Glomerular visceral epithelial cell (primary cell): ENCODE measurements around the gene GPR107.

ENCODE experiments used
- DNase-seq: peaks from one replicate; pipeline ENCODE4 v3.0.0-alpha.2; 2016; ENCODE audit errors: extremely low spot score

The GPR107 gene

DNA sequence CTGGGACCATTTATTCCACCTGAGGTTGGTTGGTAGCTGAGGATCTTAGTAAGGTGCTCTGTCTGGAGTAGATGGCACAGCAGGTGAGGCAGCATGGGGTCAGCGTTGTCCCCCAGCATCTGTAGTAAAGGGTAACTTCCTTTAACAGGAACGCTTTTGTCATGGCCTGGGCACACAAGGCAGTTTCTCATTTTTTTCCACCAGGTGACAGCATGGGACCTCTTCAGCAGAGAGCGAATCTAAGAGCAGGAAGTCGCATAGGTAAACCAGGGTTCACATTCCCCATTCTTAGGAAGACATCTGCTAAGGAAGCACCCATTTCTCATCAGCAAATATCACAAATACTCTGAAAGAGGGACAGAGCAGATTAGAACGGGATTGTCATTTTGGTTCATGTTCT lies 56.5 kb downstream of the GPR107 start:
- DNase-seq = no peak

DNA sequence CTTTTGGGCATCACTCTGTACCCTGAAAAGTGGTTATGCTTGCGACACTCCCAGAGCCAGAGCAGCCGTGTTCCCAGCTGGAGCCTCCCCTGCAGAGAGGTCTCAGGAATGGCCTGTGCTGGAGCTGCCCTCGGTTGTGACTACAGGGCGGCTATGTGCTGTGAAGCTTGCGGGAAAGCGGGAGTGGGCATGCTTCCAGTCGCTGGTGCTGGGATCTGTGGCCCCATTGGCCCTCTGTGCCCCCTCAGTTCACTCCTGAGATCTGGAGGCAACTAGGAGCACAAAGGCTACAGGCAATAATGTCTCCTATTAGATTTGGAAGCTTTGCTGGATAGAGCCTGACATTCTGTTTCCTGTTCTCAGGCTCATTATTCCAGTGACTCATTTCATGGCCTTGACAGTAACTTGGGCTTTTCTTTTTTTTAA lies 56.9 kb downstream of the GPR107 start:
- DNase-seq = no peak

DNA sequence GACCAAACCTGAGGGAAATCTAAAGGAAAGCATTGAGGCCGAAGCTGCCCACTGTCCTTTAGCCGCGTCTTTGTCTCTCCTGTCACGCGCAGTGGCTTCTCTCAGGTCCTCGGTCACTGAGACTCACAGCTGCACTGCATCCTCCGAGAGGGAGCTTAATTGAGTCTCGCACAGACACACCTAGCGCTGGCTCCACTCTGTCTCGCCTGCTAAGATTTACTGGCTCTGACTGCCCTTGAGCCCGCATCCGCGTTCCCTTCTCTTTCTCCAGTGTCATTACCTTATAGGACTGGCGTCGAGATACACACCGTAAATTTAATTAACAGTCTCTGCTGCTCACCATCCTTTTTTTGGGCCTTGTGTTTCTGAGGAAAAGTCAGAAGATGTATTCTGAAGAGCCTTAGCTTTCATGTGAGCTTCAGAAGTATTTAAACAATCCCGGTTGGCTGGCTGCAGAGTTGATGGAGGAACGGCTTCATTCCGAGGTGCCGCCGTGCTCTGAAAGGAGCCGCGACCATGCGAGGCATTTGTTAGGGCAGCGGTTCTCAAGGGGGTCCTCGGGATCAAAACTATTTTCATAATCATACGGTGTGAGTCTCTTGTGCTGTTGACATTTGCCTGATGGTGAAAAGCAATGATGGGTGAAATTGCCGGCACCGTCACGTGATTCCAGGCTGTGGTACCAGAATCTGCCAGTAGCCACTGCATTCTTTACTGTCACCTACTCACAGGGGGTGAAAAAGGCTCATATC lies 58.3 kb downstream of the GPR107 start:
- DNase-seq = no peak

DNA sequence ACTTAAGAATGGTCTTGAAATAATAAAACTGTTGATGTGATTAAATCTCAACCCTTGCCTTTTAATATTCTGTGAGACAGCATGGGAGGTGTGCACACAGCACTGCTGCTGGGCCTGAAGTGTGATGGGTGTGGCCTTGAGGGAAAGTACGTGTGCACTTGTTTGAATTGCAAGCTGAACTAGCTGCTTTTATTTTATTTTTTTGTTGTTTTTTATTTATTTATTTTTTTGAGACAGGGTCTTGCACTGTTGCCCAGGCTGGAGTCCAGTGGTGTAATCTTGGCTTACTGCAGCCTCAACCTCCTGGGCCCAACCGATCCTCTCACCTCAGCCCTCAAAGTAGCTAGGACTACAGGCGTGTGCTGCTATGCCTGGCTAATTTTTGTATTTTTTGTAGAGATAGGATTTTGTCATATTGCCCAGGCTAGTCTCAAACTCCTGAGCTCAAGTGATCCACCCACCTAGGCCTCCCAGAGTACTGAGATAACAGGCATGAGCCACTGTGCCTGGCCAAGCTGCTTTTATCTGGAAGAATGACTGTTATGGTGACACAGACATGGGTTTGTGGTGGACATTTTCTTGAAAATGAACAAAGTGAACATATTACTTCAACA lies 58.9 kb downstream of the GPR107 start:
- DNase-seq = no peak

DNA sequence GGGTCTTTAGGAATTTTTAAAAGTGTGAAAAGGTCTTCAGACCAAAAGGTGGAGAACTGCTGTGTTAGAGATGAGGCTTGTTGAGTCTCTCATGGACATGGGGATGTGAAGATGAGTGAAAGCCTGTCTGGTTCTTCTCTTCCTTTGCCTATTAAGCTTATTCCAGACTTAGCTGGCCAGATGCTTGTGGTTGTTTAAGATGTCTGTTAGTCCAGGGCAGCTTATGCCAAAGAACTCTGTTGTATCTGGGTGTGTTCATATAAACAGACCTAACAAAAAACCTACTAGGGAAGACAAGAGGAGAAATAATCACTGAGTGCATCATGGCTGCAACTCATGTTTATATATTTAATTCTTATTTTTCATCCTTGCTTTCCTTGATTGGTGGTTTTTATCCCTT lies 61.0 kb downstream of the GPR107 start:
- DNase-seq = no peak

DNA sequence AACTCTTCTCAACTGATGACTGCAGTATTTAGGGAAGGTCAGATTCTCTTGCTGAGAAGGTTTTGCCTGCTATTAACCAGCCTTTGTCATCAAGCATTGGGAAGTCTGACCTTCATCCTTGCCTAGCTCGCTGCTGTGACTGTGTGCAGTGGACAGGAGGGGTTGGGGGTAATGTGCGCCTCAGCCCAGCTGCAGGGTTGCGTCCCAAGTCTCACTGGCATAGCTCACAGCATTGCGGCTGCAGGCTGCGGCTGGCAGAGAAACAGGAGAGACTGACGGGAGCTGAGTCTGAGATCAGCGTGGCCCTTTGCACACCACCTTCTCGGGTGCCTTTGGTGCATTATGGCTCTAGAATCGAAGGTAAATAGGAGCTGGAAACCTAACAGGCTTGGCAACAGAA lies 62.6 kb downstream of the GPR107 start:
- DNase-seq = no peak

DNA sequence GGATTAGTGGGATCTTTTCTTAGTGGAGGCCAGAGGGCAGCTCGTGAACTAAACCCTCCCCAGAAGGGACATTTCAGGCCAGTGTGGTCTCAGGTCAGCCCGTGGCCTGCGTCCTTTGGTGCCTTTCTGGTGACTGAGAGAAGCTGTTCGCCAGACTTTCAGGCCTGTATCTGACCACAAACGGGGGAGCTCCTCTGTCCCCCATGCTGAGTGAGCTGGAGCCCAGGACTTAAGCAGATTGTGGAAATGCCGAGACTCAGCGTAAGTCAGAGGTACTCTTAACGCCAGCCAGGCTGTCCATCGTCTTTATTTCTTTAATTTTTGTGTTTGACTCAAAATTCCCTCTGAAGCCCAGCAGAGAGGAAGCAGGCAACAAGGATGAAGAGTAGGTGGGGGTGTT lies 63.7 kb downstream of the GPR107 start:
- no peak for DNase-seq

DNA sequence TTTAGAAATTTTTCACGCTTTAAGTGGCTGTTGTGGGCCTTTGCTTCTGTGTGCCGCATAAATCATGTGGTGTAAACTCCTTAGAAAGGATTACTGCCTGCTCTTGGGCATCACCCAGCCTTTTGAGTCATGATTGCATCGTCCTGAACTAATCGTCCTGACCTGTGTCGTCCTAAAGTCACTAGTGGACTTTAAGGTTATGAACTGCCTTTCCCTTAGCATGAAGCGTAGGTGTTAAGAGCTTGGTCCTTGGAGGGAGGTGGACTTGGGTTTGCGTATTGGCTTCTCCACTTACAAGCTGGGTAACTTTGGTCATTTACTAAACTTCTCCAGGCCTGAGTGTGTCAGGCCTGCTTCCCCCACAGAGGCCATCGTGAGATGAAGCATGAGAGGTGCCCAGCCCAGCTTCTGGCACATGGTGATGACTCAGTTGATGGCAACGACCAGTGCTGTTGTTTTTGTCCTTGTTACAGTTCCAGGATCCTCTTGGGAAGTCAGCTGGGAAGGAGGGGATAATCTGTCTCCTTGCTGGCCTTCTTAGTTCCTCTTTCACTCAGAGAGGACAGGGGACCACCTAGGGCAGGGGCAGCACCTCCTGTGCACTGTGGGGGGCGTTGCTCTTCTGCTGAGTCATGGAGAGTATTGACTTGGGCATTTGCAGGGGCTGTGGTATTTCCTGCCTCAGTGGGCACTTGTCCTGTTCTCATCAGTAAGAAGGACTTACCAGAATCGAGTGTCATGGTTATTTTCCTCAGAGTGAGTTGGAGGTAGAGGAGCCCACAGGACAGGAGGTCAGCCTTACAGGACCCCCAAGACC lies 64.3 kb downstream of the GPR107 start:
- DNase-seq = peak; percentile 72

DNA sequence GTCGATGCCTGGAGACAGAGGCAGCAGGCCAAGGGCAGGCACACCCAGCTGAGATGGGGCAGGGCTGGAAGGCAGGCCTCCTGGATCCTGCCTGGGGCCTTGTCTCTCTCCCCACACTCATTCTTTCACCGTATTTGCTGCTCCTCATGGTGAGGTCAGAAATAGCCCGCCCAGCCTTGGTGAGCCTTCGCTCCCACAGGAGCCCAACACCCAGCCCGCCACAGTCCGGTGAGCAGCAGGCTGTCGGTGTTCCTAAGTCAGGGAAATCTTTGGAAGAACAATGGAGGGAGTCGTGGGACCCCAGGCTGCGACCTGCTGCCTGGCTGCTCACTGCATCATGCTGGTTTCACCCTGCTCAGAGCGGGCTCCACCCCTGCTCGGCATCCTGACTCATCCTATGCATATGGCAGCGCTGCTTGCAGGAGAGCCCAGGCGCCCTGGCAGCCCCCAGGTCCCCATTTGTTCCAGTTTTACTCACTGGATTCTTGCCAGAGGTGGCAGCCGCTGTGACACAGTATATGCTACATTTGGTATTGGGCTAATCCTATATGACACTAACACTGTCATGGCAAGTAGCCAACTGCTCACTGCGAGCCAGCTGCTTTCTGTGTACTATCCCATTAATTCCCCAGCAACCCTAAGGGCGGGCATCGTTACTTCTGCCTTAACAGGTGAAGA lies 65.3 kb downstream of the GPR107 start:
- DNase-seq = peak; percentile 89

DNA sequence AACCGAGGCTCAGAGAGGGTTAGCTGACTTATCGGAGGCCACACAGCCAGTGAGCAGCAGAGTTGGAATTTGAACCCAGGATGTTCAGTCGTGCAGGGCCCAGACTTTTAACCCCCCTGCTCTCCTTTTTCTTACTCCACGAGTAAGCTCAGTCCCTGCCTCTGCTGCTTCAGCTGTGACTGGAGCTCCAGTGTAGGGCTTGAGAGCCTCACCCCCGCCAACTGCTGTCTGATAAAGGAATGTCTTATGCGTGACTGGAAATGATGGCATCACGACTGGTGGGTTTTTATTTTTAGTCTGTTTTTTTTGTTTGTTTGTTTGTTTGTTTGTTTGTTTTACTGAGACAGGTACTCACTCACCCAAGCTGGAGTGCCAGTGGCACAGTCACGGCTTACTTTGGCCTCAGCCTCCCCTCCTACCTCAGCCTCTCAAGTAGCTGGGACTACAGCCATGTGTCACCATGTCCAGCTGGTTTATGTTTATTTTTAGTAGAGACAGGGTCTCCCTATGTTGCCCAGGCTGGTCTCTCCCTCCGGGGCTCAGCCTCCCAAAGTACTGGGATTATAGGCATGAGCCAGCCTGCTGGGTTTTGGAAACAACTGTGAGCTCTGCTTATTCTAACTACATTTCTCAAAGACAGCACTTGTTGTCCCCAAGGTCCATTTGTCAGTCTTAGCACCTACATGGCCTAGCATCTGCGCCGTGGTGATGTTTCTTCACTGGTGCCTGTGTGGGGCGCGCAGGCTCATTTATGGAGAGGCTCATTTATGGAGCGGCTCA lies 66.0 kb downstream of the GPR107 start:
- DNase-seq = no peak

DNA sequence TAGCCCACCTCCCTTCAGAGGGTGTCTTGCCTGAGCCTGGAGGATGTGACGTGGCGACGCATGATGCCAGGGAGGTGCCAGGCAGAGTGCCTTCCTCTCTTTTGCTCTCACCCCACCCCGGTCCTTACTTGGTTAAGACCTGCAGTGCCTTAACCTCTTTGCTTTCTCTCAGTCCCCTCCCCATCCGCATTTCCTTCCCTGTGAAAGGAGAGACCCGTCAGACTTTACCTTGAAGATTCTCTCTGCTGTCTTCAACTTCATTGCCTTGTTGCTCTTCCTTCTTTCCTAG lies 66.5 kb downstream of the GPR107 start:
- DNase-seq = no peak

DNA sequence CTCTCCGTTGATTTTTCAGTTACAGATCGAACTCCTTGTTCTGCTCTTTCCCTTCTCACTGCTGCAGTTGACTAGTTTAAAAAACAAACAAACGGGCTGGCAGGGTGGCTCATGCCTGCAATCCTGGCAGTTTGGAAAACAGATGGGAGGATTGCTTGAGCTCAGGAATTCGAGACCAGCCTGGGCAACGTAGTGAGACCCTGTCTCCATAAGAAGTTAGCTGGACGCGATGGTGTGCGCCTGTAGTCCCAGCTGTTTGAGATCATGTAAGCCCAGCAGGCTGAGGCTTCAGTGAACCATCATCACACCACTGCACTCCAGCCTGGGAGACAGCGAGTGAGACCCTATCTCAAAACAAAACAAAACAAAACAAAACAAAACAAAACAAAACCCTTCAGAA lies 67.1 kb downstream of the GPR107 start:
- DNase-seq = no peak

DNA sequence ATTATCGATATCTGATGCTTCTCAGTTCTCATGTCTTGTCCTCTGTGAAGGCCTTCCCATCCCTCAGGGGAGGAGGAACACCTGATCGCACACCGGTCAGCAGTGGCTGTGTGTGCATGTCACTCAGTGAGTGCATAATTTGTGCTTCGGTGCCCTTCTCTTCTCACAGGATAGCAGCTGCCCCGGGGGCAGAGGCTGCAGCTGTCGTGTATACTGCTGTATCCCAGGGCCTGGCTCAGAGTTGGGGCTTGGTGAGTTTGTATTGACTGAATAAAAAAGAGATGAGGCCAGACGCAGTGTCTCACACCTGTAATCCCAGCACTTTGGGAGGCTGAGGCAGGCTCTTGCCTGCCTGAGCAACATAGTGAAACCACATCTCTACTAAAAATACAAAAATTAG lies 68.8 kb downstream of the GPR107 start:
- no peak for DNase-seq

DNA sequence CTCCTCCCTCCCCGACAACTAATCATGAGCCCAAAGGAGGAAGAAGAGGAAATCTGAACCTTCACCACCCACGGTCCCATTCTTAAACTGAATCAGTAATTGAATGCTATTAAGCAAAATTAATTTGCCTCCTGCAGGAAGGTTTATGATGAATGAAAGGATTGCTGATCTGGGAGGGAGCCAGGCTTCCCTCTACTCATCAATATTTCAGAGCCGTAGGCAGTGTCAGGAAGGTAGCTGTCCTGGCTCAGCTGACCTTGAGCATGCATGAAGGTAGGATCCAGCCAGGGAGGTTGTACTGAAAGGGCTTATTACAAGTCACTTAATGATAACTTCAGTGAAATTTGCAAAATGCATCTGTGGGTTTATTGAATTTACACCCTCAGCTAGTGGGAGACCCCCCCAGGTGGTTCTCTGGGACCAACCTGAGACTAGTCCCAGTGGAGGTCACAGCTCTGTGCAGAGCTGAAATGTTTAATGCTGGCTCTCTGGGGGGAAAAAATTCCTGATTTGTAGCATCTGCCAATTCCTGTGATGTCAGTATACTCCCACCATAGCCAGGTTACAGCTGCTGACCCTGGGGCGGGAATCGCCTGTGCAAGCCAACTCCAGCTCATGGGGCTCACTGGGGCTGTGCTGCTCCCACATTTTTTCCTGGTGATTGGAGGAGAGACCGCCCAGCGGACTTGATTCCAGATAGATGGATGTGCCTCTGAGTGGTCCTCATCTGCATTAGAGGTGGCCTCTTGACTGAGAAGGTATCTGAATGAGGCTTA lies 70.6 kb downstream of the GPR107 start:
- DNase-seq = no peak

DNA sequence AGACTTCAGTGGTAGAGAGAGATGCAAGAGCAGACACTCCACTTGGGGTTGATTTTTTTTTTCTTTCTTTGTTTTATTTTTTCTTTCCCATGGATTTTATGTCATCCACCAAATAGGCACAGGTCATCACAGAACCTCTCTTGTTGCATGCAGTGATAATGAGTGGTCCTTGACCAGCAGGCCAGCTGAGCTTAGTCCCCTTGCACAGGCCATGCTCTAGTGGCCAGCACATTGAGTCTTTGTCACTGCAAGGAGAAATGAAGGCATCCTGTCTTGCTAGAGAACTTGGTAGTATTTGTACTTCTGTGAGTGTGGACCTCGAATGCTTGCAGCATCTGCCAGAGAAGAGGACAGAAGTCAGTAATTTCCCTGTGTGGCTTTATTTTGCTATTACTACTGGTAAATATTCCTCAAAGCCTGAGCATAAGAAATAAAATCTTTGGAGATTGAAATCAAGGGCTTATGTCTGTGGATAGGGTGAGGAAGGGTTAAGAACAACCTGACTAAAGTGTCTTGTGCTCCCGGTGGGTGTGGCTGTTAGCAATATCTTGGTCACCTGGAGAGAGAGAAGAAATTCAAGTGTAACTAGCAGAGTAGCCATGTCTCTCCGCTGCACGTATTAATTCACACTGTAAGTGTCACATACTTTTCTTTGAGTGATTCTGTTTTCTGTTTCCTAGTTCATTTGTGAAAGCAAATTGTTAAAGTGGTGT lies 73.2 kb downstream of the GPR107 start:
- DNase-seq = no peak

DNA sequence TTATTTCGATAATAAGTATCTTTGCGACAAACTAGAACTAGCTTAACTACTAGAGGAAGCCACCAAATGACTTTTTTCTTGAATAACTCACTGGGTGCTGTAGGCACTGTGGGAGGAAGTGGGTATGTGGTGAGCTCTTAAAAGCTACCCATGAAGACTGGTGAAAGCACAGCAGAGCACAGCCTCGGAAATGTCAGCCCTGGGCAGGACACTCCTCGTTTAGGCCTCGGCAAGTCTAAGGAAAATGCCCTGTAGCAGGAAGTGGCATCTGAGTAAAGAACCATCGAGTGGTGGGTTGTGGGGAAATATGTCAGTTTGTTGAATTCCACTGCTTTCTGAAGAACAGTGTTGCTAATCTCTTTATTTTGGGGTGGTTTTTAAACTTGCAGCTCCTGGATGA lies 74.5 kb downstream of the GPR107 start:
- DNase-seq = peak; percentile 57

DNA sequence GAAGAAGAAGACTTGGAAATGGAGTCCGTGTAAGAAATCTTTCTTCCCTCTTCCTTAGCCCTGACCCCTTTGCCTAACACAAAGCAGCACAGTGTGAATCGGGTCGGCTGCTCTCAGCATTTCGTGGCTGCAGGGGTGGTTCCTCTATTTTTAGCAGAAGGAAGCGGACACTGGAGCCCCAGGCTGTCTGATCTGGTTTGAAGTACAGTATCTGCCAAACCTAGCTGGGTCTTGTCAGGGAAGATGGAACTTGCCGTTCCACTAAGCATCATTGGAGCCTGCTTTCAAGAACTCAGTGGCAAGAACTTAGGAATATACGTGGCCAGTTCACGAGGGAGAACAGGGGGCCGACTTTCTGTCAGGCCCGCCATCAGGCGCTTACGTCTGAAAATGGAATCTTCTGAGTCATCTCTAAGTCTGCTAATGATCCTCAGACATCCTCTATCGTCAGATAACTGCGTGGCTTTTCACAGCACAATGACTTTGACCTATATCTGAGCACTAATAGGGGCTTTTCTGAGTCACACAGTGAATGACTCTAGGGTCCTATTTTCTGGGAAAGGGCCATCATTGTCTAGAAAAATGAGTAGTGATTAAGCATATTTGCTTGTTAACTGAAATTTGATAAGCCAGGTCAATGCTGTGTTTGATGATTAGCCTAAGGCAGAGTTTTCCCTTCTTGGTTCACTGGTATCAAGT lies 75.2 kb downstream of the GPR107 start:
- peak; percentile 81 for DNase-seq

DNA sequence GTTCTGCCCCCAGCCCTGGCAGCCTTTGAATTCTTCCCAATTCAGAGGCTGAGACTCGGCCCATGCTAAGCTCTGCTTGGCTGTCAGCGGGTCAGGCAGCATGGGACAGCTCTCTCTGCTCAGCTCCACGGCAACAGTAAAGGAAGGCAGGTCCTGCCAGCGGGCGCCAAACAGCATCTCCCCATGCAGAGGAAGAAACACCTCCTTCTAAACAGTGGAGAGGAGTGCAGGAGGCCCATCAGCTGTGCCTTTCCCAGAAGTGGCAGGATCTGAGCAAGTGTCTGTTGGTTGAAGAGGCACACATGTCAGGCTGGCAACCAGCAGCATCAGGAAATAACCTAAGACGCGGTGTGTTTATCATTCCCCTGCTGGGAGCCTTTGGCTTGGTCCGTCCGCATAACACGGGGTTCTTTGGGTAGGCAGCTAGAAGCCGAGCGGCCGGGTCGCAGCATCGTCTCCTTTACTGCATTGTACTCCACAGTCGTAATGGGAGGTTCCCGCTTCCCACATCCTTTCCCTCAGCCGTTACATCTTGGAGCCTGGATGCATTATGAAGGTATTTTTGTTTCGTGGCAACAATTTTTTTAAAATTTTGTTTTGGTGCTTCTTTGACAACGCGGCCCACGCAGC lies 75.8 kb downstream of the GPR107 start:
- DNase-seq = no peak

DNA sequence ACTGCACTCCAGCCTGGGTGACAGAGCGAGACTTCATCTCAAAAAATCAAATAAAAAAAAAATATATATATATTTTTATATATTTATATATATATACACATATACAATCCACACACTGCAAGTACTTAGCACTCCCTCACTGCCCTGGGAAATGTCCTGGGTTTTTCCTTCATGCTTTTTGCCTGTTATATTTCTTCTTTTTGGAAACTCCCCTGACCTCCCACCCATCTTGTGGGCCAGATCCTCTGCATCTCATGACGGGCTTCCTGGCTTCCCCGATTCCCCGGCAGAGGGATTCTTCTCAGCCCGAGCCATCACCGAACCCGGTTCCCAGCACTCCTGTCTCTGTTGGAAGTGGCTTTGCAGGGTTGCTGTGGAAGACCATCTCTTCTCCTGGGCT lies 79.0 kb downstream of the GPR107 start:
- no peak for DNase-seq
